DMS53 (cell line): ENCODE measurements around the gene MED25.

ENCODE experiments used
- DNase-seq: peaks from one replicate; lab custom pipeline; 2025; lab: John Stamatoyannopoulos, UW

Gene MED25

DNA sequence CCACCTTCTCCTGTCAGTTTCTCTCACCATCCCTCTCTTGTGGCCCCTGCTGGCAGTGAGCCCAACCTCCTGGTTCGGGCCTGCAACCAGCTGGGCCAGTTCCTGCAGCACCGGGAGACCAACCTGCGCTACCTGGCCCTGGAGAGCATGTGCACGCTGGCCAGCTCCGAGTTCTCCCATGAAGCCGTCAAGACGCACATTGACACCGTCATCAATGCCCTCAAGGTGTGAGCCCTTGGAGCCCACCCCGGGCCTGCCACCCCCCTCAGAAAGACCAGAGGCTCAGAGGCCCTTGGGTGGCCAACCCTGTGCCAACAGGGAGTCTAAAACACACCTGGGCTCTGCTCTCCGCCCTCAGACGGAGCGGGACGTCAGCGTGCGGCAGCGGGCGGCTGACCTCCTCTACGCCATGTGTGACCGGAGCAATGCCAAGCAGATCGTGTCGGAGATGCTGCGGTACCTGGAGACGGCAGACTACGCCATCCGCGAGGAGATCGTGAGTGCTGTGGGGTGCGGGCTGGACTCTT, 18.8 kb upstream of the MED25 start:
- DNase-seq: no peak

GRCh38 chr19:49799798-49800376, 18.2 kb upstream of the MED25 start:
- DNase-seq: peak; percentile 38

- DNase-seq: no peak
Observed at GRCh38 chr19:49800771-49801170, 17.3 kb upstream of the MED25 start.

DNA sequence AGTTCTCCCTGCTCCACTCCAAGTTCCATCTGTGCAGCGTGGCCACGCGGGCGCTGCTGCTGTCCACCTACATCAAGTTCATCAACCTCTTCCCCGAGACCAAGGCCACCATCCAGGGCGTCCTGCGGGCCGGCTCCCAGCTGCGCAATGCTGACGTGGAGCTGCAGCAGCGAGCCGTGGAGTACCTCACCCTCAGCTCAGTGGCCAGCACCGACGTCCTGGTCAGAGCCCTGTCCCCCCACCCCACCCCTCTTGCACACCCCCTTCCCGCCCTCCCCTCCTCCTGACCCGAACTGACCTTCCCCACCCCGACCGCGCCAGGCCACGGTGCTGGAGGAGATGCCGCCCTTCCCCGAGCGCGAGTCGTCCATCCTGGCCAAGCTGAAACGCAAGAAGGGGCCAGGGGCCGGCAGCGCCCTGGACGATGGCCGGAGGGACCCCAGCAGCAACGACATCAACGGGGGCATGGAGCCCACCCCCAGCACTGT, 16.6 kb upstream of the MED25 start:
- DNase-seq: peak; percentile 60

DNA sequence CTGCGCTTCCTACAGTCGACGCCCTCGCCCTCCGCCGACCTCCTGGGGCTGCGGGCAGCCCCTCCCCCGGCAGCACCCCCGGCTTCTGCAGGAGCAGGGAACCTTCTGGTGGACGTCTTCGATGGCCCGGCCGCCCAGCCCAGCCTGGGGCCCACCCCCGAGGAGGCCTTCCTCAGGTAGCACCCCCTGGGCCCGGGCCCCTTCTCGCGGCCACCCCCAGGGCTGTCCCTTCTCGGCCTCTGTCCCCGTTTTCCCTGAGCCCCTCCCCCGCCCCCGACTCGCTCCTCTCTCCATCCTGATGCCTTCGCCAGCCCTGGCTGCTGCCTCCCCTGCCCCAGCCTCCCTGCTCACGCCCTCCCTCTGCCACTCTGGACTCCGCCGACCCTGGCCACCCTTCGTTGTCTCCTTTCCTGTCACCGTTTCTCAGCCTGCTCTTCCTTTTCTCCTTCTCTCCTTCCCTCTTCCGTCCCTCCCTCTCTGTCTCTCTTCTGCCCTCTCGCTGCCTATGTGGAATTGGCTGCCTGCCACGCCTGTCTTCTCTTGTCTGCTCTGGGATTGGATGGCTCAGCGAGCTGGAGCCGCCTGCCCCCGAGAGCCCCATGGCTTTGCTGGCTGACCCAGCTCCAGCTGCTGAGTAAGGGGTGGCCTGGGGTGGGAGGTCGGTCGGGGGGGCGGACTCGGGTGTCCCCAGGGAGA, 16.0 kb upstream of the MED25 start:
- DNase-seq: peak; percentile 93

- DNase-seq: peak; percentile 93
Observed at GRCh38 chr19:49802836-49803528, 15.1 kb upstream of the MED25 start.

- peak; percentile 59 for DNase-seq
Observed at GRCh38 chr19:49803529-49803856, 14.6 kb upstream of the MED25 start.

- DNase-seq: no peak
Observed at GRCh38 chr19:49805822-49806619, 12.1 kb upstream of the MED25 start.

GRCh38 chr19:49806620-49806959, 11.5 kb upstream of the MED25 start:
- no peak for DNase-seq

GRCh38 chr19:49807058-49807903, 10.8 kb upstream of the MED25 start:
- DNase-seq: peak; percentile 22

DNA sequence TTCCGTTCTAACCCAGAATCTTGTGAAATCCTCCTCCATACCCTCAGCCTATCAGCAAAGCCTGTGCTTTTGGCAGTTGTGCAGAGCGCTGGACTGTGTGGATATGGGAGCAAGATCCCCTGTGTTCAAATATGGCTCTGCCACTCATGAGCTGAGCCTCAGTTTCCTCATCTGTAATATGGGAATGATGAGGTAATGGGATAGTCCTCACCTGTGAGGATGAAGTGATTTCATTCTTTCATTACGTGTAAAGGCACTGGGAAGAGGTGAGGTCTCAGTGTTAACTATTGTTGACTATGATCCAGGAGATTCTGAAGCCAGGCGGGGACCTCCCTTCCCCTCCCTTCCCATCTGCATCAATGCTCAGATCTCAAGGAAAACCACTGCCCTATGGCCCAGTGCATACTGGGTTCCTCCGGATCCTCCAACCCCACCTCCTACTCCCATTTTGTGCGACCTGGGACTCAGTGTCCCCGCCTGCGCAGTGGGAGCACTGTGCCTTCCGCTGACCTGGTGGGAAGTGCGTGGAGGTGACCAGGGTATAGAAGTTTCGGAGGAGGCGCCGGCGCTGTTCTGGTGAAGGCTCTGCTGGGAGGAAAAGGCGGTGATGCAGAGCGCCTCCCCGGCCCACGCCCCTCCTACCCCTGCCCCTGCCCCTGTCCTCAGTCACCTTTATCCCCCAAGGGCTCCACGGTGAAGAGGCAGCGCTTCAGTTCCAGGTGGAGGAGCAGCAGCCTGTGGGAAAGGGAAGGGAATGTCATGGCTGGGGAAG, 10.0 kb upstream of the MED25 start:
- no peak for DNase-seq

DNA sequence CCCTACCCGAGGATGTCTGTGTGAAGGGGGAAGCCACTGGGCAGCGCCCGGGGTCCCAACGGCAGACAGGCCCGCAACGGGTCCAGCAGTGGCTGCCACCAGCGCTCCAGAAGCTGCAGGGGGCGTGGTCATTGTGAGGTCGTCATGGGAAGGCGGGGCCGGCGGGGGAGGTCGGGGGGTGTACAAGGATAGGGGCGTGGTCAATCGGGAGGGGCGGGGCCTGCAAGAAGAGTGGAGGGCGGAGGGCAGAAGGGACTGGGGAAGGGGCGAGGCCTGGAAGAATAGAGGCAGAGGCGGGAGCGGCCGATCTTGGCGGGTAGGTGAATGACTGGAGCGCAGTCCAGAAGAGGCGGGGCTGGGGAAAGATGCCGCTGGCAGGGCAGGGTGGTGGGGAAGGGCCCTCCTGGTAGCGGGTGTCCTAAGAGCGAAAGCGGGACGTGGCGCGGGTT, 9.4 kb upstream of the MED25 start:
- peak; percentile 96 for DNase-seq

GRCh38 chr19:49809160-49809940, 8.7 kb upstream of the MED25 start:
- DNase-seq: peak; percentile 86

- DNase-seq: no peak
Observed at GRCh38 chr19:49809941-49810389, 8.1 kb upstream of the MED25 start.

DNA sequence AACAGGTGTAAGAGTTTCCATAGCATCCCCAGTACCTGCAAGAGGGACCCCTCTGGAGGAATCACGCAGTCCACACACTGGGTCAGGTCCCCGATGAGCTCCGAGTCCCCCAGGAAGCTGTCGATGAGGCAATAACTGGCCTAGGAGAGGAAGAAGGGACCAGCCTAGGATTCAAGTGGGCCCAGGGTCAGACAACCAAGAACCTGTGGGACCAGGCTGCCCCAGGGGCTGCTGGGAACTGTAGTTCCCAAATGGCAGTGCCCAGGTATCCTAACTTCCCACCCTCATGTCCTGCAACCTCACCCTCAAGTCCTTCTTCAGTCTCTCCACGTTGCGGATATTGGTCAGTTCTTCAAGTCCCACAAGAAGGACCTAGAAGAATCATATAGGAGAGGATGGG, 6.8 kb upstream of the MED25 start:
- peak; percentile 44 for DNase-seq

- DNase-seq: peak; percentile 44
Observed at GRCh38 chr19:49812452-49812996, 5.6 kb upstream of the MED25 start.

GRCh38 chr19:49812997-49813861, 4.9 kb upstream of the MED25 start, which contains the start of gene FUZ:
TSS of gene FUZ (minus strand) at chr19:49813292. CDS start at chr19:49813106, 186 bp downstream.
- DNase-seq: peak; percentile 98

GRCh38 chr19:49814010-49814409, 4.1 kb upstream of the MED25 start:
- peak; percentile 31 for DNase-seq
